DOHH2 (cell line): ENCODE results near the gene RMDN2.

Experiments
- EZH2phosphoT487 ChIP-seq: fragments of 200-600 bp; sonication (generic); IDR thresholded peaks from 2 replicates; pipeline ENCODE4 v1.6.1; 2017; ENCODE audit warnings: borderline replicate concordance, mild to moderate bottlenecking, antibody characterized with exemption, low read length, moderate library complexity, mixed read lengths
- TF ChIP-seq, protein P1 (sequence below): fragments of 200-600 bp; sonication (generic); IDR thresholded peaks from one replicate; pipeline ENCODE4 v1.5.1; 2014; ENCODE audit warnings: antibody characterized with exemption, mild to moderate bottlenecking, low read depth, low read length; ENCODE audit not compliant: poor library complexity, severe bottlenecking

DNA sequence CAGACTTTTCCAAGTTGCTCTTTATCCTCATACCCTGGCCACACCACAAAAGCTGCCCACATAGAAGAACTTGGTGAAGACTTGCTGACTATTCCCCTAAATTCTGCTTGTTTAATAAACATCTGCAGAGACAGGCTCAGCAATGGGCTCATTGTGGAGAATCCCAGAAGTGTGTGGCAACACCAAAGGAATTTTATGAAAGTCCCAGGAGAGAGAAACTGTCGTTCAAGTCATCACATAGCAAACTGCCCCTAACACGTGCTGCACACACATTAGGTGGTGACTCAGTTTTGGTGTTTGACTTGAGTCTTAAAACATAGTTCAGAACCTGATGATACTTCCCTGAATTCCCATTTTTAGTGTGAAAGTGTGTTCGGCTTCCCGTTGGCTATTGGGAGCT, 112.2 kb downstream of the RMDN2 start:
- TF ChIP-seq, protein P1, sequence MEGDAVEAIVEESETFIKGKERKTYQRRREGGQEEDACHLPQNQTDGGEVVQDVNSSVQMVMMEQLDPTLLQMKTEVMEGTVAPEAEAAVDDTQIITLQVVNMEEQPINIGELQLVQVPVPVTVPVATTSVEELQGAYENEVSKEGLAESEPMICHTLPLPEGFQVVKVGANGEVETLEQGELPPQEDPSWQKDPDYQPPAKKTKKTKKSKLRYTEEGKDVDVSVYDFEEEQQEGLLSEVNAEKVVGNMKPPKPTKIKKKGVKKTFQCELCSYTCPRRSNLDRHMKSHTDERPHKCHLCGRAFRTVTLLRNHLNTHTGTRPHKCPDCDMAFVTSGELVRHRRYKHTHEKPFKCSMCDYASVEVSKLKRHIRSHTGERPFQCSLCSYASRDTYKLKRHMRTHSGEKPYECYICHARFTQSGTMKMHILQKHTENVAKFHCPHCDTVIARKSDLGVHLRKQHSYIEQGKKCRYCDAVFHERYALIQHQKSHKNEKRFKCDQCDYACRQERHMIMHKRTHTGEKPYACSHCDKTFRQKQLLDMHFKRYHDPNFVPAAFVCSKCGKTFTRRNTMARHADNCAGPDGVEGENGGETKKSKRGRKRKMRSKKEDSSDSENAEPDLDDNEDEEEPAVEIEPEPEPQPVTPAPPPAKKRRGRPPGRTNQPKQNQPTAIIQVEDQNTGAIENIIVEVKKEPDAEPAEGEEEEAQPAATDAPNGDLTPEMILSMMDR, result no peak
- TF ChIP-seq EZH2phosphoT487, result no peak
